Keratinocyte (primary cell): Measurements from ENCODE around the gene PCCA. TPM values are rescaled to one million over a fixed set of nuclear protein-coding genes. Genes with fewer than 3 reads are reported as not detected.
"Not testable (repeated sequence)": the region's sequence is repeated elsewhere in the genome, so short reads cannot be mapped to it uniquely, and the experiment has no call there.

Experiments used
- DNase-seq: peaks from one replicate; pipeline ENCODE4 v3.0.0-alpha.2; 2011; ENCODE audit warnings: low read depth, missing footprints, low spot score
- FAIRE-seq: peaks from 2 replicates; lab custom pipeline; 2011; peaks lifted over from hg19 to GRCh38; lab: Jason Lieb, UNC
- H2AFZ ChIP-seq: 2 replicates; pipeline ENCODE4 v1.6.0; 2012; ENCODE audit warnings: low read length, control low read depth, inconsistent platforms; ENCODE audit not compliant: control insufficient read depth
- H3K27ac ChIP-seq: 2 replicates; pipeline ENCODE4 v1.5.1; 2011; ENCODE audit warnings: low read length; ENCODE audit not compliant: control insufficient read depth, insufficient read depth
- H3K27me3 ChIP-seq: 3 replicates; pipeline ENCODE4 v1.6.0; 2011; ENCODE audit warnings: low read length; ENCODE audit not compliant: control insufficient read depth, insufficient read depth; ENCODE audit errors: extremely low read depth
- H3K36me3 ChIP-seq, 2 experiments: 2 replicates in 1 of 2; 3 replicates in 1 of 2; pipeline ENCODE4 v1.5.1; 2011; ENCODE audit warnings: low read length in 2 of 2, mild to moderate bottlenecking in 1 of 2; ENCODE audit not compliant: control insufficient read depth in 2 of 2, insufficient read depth in 2 of 2; ENCODE audit errors: extremely low read depth in 1 of 2
- H3K4me1 ChIP-seq: 3 replicates; pipeline ENCODE4 v1.5.1; 2011; ENCODE audit warnings: low read length; ENCODE audit not compliant: control insufficient read depth, insufficient read depth; ENCODE audit errors: extremely low read depth
- H3K4me2 ChIP-seq: 3 replicates; pipeline ENCODE4 v1.6.0; 2011; ENCODE audit warnings: low read depth, low read length; ENCODE audit not compliant: control insufficient read depth, insufficient read depth; ENCODE audit errors: extremely low read depth
- H3K4me3 ChIP-seq, 3 experiments: fragments of 200-600 bp in 1 of 3; sonication (generic) in 1 of 3; 2 replicates in 2 of 3; 3 replicates in 1 of 3; pipeline ENCODE4 v1.5.1; 2011 to 2016; ENCODE audit warnings: low read length in 3 of 3, mild to moderate bottlenecking in 3 of 3, control low read depth in 2 of 3, inconsistent platforms in 1 of 3, low read depth in 1 of 3, mixed read lengths in 1 of 3, mixed run types in 1 of 3, moderate library complexity in 1 of 3; ENCODE audit not compliant: control insufficient read depth in 2 of 3, insufficient read depth in 2 of 3; ENCODE audit errors: extremely low read depth in 1 of 3
- H3K79me2 ChIP-seq: 2 replicates; pipeline ENCODE4 v1.6.0; 2012; ENCODE audit warnings: low read length; ENCODE audit not compliant: control insufficient read depth, insufficient read depth
- H3K9ac ChIP-seq: 3 replicates; pipeline ENCODE4 v1.6.0; 2011; ENCODE audit warnings: low read length; ENCODE audit not compliant: control insufficient read depth, insufficient read depth; ENCODE audit errors: extremely low read depth
- H3K9me1 ChIP-seq: 3 replicates; pipeline ENCODE4 v1.6.0; 2011; ENCODE audit warnings: low read length; ENCODE audit not compliant: control insufficient read depth, insufficient read depth; ENCODE audit errors: extremely low read depth
- H3K9me3 ChIP-seq: 2 replicates; pipeline ENCODE4 v1.5.1; 2012; ENCODE audit warnings: low read depth, low read length; ENCODE audit not compliant: control insufficient read depth
- H4K20me1 ChIP-seq: 3 replicates; pipeline ENCODE4 v1.6.0; 2011; ENCODE audit warnings: low read length; ENCODE audit not compliant: control insufficient read depth, insufficient read depth; ENCODE audit errors: extremely low read depth
- CTCF ChIP-seq, 3 experiments: IDR thresholded peaks in 1 of 3; conservative IDR thresholded peaks in 1 of 3; optimal IDR thresholded peaks in 1 of 3; 2 replicates in 2 of 3; 3 replicates in 1 of 3; pipeline versions ENCODE3 to v1.5.1; 2011; ENCODE audit warnings: low read length in 3 of 3, mild to moderate bottlenecking in 3 of 3, moderate library complexity in 2 of 3, control low read depth in 1 of 3, inconsistent platforms in 1 of 3; ENCODE audit not compliant: insufficient read depth in 2 of 3; ENCODE audit errors: extremely low read depth in 1 of 3
- EZH2 ChIP-seq: IDR thresholded peaks from one replicate; pipeline ENCODE4 v1.6.1; 2012; ENCODE audit warnings: inconsistent platforms, mild to moderate bottlenecking, low read length, moderate library complexity
- dilution Hi-C: fragments of 300-500 bp; cut with MboI; formaldehyde crosslinking; loops from one replicate; pipeline ENCODE4 v1.7.0; 2020; ENCODE audit warnings: low sequenced_read_pairs; ENCODE audit not compliant: extremely low pct_ligation_motif_present
- polyA plus RNA-seq, 5 experiments: library from polyadenylated mRNA; depleted of rRNA in 3 of 5; stranded (reverse) in 3 of 5; stranded (forward) in 1 of 5; unstranded in 1 of 5; fragments of >200 nt; gene quantifications; 1 replicate in 1 of 5; 2 replicates in 3 of 5; 3 replicates in 1 of 5; pipeline versions ENCODE4 v1.2.1 to v1.2.3, GENCODE V29; 2011 to 2012; ENCODE audit warnings: missing spikeins in 2 of 5, low read depth in 1 of 5, low replicate concordance in 1 of 5

The PCCA gene
- polyA plus RNA-seq, 1 donor (not counting 4 experiments of a cell fraction or from before 2014, with no cell fraction given): 8.1 TPM

DNA sequence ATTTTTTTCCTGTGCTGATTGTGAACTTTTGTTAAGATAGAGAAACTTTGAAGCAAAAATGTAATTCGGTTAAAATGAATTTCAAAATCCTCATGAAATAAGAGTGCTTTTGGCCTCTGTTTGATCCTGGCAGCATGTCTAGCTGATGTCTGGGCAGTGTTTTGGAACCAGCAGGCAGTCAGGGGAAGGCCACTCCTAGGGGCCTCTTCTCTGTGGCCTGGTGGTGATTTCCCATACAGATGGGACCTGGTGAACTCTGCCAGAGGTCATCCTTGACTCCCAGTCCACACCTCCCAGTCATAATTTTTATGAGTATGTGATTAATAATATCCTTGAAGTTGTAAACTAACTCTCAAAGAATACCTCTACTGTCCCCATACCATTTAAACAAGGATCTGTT lies 226.6 kb downstream of the PCCA start:
- no peaks in the 10 kb centered on the region for H3K79me2 ChIP-seq
- H3K9ac ChIP-seq: no peak overlapping the region
- no peak overlapping the region for H3K4me2 ChIP-seq
- H3K9me3 ChIP-seq: no peaks in the 10 kb centered on the region
- peaks cover 10% of the 10 kb centered on the region for H3K4me1 ChIP-seq
- H2AFZ ChIP-seq: no peak overlapping the region
- no peak overlapping the region for H3K4me3 ChIP-seq
- H3K27ac ChIP-seq: no peak overlapping the region
- H4K20me1 ChIP-seq: no peaks in the 10 kb centered on the region
- no peak for TF ChIP-seq EZH2
- DNase-seq: no peak
- no peaks in the 10 kb centered on the region for H3K27me3 ChIP-seq
- dilution Hi-C loops: no loop called here
- FAIRE-seq: no peak
- no peaks in the 10 kb centered on the region for H3K9me1 ChIP-seq
- H3K36me3 ChIP-seq: no peaks in the 10 kb centered on the region

- H4K20me1 ChIP-seq, H3K36me3 ChIP-seq, H3K4me2 ChIP-seq, H2AFZ ChIP-seq, H3K79me2 ChIP-seq, H3K9ac ChIP-seq, dilution Hi-C loops, H3K4me3 ChIP-seq, H3K9me3 ChIP-seq, FAIRE-seq, H3K4me1 ChIP-seq, H3K27me3 ChIP-seq, H3K27ac ChIP-seq, H3K9me1 ChIP-seq, DNase-seq: not testable (repeated sequence)
These were observed 229.6 kb downstream of the PCCA start for GRCh38 chr13:100318473-100318872.

DNA sequence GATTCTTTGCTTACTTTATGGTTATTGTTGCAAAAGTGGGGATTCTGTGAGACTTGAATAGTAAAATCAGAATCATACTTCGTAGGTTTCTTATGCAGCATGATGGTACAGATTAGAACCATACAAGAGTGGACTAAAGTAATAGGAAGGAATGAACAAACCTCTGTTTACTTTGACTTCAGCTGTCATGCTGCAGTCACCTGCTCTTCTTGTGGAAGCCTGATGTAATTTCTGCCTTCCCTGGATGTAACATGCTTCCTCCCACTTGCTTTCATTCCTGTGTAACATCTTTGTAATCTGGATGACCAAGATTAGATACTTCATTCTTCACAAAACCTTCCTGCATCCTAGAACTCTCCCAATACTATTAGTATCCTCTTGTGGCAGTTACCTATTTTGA lies 235.0 kb downstream of the PCCA start:
- dilution Hi-C loops: no loop called here
- no peak overlapping the region for H2AFZ ChIP-seq
- no peak overlapping the region for H3K4me3 ChIP-seq
- no peaks in the 10 kb centered on the region for H3K4me1 ChIP-seq
- H3K79me2 ChIP-seq: no peaks in the 10 kb centered on the region
- DNase-seq (no peak), FAIRE-seq (no peak)
- H3K36me3 ChIP-seq: peaks cover 0 to 1% of the 10 kb centered on the region in 2 experiments
- H3K27me3 ChIP-seq: no peaks in the 10 kb centered on the region
- H3K9ac ChIP-seq: no peak overlapping the region
- no peaks in the 10 kb centered on the region for H4K20me1 ChIP-seq
- H3K9me3 ChIP-seq: no peaks in the 10 kb centered on the region
- H3K9me1 ChIP-seq: no peaks in the 10 kb centered on the region
- no peak overlapping the region for H3K27ac ChIP-seq
- H3K4me2 ChIP-seq: no peak overlapping the region
- TF ChIP-seq CTCF (optimal IDR thresholded peaks at IDR 0.05 in 1 of 3, IDR thresholded peaks at IDR 0.05 in 1 of 3, conservative IDR thresholded peaks at IDR 0.05 in 1 of 3; ENCODE audit: extremely low read depth in 1 of 3, insufficient read depth in 2 of 3, low read length in 3 of 3): no peak
- no peak for TF ChIP-seq EZH2
